A673 (cell line): Measurements from ENCODE around the gene SGPL1. TPM values are rescaled to one million over a fixed set of nuclear protein-coding genes. Genes with fewer than 3 reads are reported as not detected.

Source experiments
- BruUV-seq: library from RNA; stranded (reverse); fragments of 400-500 nt; replicated peaks from 2 replicates; lab custom pipeline; 2021; lab: Mats Ljungman, UMichigan
- CTCF ChIA-PET: fragments of 300-600 bp; sonication (Branson Sonifier 250); formaldehyde crosslinking; loops from one replicate; lab custom pipeline; 2022; ENCODE audit warnings: antibody characterized with exemption; lab: Charles Lee
- POLR2A ChIA-PET: fragments of 300-600 bp; sonication (Branson Sonifier 250); formaldehyde crosslinking; loops from one replicate; lab custom pipeline; 2022; ENCODE audit warnings: antibody characterized with exemption; ENCODE audit not compliant: low non-redundant PET; lab: Charles Lee
- DNase-seq: peaks from one replicate; pipeline ENCODE4 v3.0.0-alpha.2; 2015; ENCODE audit warnings: low spot score
- H3K27ac ChIP-seq: fragments of 200-600 bp; sonication (generic); 2 replicates; pipeline ENCODE4 v1.5.1; 2016; ENCODE audit warnings: mixed run types, low read depth, mild to moderate bottlenecking, mixed read lengths, antibody characterized with exemption, low read length; ENCODE audit not compliant: poor library complexity, severe bottlenecking
- H3K27me3 ChIP-seq: fragments of 200-600 bp; sonication (generic); replicated peaks from 2 replicates; pipeline ENCODE4 v1.6.1; 2017; ENCODE audit warnings: mixed run types, low read depth, mild to moderate bottlenecking, mixed read lengths, antibody characterized with exemption, low read length; ENCODE audit not compliant: insufficient read depth, poor library complexity
- H3K36me3 ChIP-seq: fragments of 200-600 bp; sonication (generic); 2 replicates; pipeline ENCODE4 v1.6.1; 2016; ENCODE audit warnings: mixed run types, mild to moderate bottlenecking, mixed read lengths, antibody characterized with exemption, low read length; ENCODE audit not compliant: insufficient read depth, poor library complexity, severe bottlenecking
- H3K4me1 ChIP-seq: fragments of 200-600 bp; sonication (generic); 2 replicates; pipeline ENCODE4 v1.6.1; 2017; ENCODE audit warnings: mixed run types, mild to moderate bottlenecking, mixed read lengths, antibody characterized with exemption, low read length; ENCODE audit not compliant: insufficient read depth, poor library complexity, severe bottlenecking
- H3K4me3 ChIP-seq: fragments of 200-600 bp; sonication (generic); 2 replicates; pipeline ENCODE4 v1.5.1; 2016; ENCODE audit warnings: low read depth, mixed run types, mild to moderate bottlenecking, mixed read lengths, low read length; ENCODE audit not compliant: poor library complexity, severe bottlenecking
- H3K9me3 ChIP-seq: fragments of 200-600 bp; sonication (generic); 2 replicates; pipeline ENCODE4 v1.6.1; 2016; ENCODE audit warnings: mixed run types, low read depth, mild to moderate bottlenecking, mixed read lengths, antibody characterized with exemption, low read length; ENCODE audit not compliant: poor library complexity, severe bottlenecking
- CTCF ChIP-seq: fragments of 300-800, 200-600 bp; sonication (generic); conservative IDR thresholded peaks from 2 replicates; pipeline ENCODE4 v1.5.1; 2017; ENCODE audit warnings: low read depth, mild to moderate bottlenecking, antibody characterized with exemption, low read length, moderate library complexity, mixed read lengths
- EZH2 ChIP-seq: fragments of 200-600 bp; sonication (generic); IDR thresholded peaks from 2 replicates; pipeline ENCODE4 v1.6.1; 2017; ENCODE audit warnings: borderline replicate concordance, low read depth, mild to moderate bottlenecking, mixed read lengths, antibody characterized with exemption, low read length; ENCODE audit not compliant: poor library complexity, severe bottlenecking
- intact Hi-C: fragments of 100-400 bp; cut with micrococcal nuclease; formaldehyde crosslinking; loops from one replicate; pipeline ENCODE4 v1.10.0; 2022; ENCODE audit not compliant: unreplicated experiment
- total RNA-seq: library from RNA; stranded (reverse); gene quantifications from 2 replicates; pipeline ENCODE4 v1.2.3, GENCODE V29; 2021

SGPL1 gene
- total RNA-seq, 1 experiment from 2014 or later: 48.6 TPM

- no peaks in the 10 kb centered on the region for H3K9me3 ChIP-seq
- intact Hi-C loops: no loop called here
- no peaks in the 10 kb centered on the region for H3K4me1 ChIP-seq
- DNase-seq: no peak
- no peaks in the 10 kb centered on the region for H3K27me3 ChIP-seq
- BruUV-seq: no TSS peak
- POLR2A ChIA-PET: no interaction called here
- TF ChIP-seq EZH2 (no peak), CTCF (no peak)
- no peaks in the 10 kb centered on the region for H3K36me3 ChIP-seq
- H3K4me3 ChIP-seq: no peak overlapping the region
- CTCF ChIA-PET: no interaction called here
- no peak overlapping the region for H3K27ac ChIP-seq
These were observed 18.8 kb downstream of the SGPL1 start for GRCh38 chr10:70834441-70835151.

GRCh38 chr10:70836319-70836718, 20.6 kb downstream of the SGPL1 start:
- Histone ChIP-seq H3K4me3 (no peak overlapping the region), H3K9me3 (no peaks in the 10 kb centered on the region), H3K4me1 (no peaks in the 10 kb centered on the region), H3K36me3 (no peaks in the 10 kb centered on the region), H3K27me3 (no peaks in the 10 kb centered on the region), H3K27ac (no peak overlapping the region)
- intact Hi-C loops: no loop called here
- CTCF ChIA-PET: no interaction called here
- no peak for DNase-seq
- BruUV-seq: no TSS peak
- POLR2A ChIA-PET: no interaction called here
- TF ChIP-seq EZH2 (no peak), CTCF (no peak)

GRCh38 chr10:70837660-70838059, 21.9 kb downstream of the SGPL1 start:
- ChIA-PET CTCF (no interaction called here), POLR2A (no interaction called here)
- Histone ChIP-seq H3K4me1 (no peaks in the 10 kb centered on the region), H3K36me3 (no peaks in the 10 kb centered on the region), H3K9me3 (no peaks in the 10 kb centered on the region), H3K27ac (no peak overlapping the region), H3K27me3 (no peaks in the 10 kb centered on the region), H3K4me3 (no peak overlapping the region)
- BruUV-seq: no TSS peak
- no peak for DNase-seq
- TF ChIP-seq CTCF: no peak
- no peak for TF ChIP-seq EZH2
- intact Hi-C loops: no loop called here
